ENCODE results near the gene ADCY1. TPM values are rescaled to one million over a fixed set of nuclear protein-coding genes. Genes with fewer than 3 reads are reported as not detected.
A peak's percentile ranks its signal among the peaks of the same experiment; 100 is the strongest.

Gene ADCY1
- total RNA-seq, 1 donor from 2014 or later: 2.8 TPM

DNA sequence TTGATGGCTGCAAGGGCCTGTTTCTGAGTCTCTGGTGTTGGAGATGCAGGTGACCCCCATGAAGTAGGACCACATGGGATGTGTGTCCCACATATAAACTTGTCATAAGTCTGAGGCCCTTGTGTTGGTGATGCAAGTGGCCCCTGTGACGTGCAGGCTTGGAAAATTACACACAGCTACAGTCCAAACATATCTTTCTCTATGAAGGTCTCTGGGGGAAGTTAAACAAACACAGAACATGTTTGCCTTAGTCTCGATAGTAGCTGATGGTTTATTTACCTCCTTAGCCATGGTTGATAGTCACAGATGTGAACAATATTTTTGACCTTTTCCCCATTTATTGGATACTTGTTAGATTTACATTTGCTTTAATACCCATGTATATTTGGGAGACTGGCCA lies 64.7 kb downstream of the ADCY1 start:
- Mint-ChIP-seq H3K9me3 (no peaks in the 10 kb centered on the region), H3K27ac (no peak overlapping the region), H3K4me3 (no peak overlapping the region), H3K36me3 (ENCODE audit: low read depth) (no peaks in the 10 kb centered on the region), H3K27me3 (peaks cover 13% of the 10 kb centered on the region), H3K4me1 (peaks cover 3% of the 10 kb centered on the region)
- DNase-seq: no peak
- intact Hi-C loops (cut with micrococcal nuclease): no loop called here

DNA sequence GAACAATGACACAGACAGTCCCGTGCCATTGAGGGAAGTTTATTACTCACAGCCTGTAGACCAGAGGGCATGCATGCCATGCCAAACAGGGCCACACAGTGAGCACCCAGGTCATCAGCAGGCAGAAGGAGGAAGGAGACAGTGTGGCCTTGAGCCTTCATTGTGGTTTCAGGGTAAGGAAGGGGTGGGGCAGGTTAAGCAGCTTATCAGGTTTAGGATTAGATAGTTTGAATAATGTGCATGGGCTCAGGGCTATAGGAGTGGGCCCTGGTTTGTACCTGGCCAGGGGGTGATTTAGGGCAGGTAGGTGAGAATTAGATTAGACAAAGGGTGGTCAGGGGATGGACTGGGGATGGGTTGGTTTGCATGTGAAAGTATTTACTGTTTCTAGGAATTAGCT lies 67.9 kb downstream of the ADCY1 start:
- Mint-ChIP-seq H3K36me3 (ENCODE audit: low read depth) (no peaks in the 10 kb centered on the region), H3K4me1 (peaks cover 3% of the 10 kb centered on the region), H3K9me3 (no peaks in the 10 kb centered on the region), H3K27me3 (peaks cover 8% of the 10 kb centered on the region), H3K4me3 (no peak overlapping the region), H3K27ac (no peak overlapping the region)
- DNase-seq: no peak
- intact Hi-C loops (cut with micrococcal nuclease): no loop called here

DNA sequence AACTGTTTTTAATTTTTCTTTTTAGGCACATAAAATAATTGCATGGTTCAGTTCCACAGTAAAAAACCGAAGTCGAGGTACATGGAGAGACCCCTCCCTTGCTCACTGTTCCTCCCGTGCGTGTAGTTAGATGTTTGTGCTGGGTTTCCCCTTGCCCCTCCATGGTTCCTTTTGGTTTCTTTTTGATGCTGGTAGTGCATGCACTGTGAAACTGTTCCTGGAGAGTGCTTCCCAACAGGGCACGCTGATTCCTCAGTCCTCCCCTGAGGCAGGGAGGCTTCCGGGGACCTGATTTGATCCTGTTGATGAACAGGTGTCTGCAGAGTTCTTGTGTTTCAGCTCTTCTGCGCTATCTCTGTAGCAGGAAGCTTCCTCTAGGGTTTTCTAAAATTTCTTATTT lies 69.5 kb downstream of the ADCY1 start:
- DNase-seq: no peak
- intact Hi-C loops (cut with micrococcal nuclease): no loop called here
- Mint-ChIP-seq H3K36me3 (ENCODE audit: low read depth) (no peaks in the 10 kb centered on the region), H3K9me3 (no peaks in the 10 kb centered on the region), H3K27me3 (no peaks in the 10 kb centered on the region), H3K4me1 (peaks cover 3% of the 10 kb centered on the region), H3K4me3 (no peak overlapping the region), H3K27ac (no peak overlapping the region)

DNA sequence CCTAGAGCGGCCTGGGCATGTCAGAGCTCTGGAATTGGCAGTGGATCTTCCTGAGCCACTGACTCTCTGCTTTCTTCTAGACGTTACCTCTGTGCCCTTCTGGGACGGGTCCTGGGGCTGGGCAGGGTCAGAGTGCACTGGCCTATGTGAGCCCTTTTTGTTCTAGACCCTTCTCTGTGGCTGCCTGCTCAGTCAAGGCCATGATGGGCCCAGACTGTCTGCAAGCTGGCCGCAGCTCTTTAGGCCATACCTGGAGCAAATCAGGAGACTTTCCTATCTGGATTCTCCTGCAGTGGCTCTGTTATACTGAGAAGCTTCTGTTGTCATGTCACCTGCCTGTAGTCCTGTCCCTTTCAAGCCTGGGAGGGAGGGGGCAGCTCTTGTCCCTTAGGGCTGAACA lies 70.1 kb downstream of the ADCY1 start:
- intact Hi-C loops (cut with micrococcal nuclease): no loop called here
- Mint-ChIP-seq H3K36me3 (ENCODE audit: low read depth) (no peaks in the 10 kb centered on the region), H3K27me3 (no peaks in the 10 kb centered on the region), H3K9me3 (no peaks in the 10 kb centered on the region), H3K4me3 (no peak overlapping the region), H3K4me1 (peaks cover 3% of the 10 kb centered on the region), H3K27ac (no peak overlapping the region)
- no peak for DNase-seq

DNA sequence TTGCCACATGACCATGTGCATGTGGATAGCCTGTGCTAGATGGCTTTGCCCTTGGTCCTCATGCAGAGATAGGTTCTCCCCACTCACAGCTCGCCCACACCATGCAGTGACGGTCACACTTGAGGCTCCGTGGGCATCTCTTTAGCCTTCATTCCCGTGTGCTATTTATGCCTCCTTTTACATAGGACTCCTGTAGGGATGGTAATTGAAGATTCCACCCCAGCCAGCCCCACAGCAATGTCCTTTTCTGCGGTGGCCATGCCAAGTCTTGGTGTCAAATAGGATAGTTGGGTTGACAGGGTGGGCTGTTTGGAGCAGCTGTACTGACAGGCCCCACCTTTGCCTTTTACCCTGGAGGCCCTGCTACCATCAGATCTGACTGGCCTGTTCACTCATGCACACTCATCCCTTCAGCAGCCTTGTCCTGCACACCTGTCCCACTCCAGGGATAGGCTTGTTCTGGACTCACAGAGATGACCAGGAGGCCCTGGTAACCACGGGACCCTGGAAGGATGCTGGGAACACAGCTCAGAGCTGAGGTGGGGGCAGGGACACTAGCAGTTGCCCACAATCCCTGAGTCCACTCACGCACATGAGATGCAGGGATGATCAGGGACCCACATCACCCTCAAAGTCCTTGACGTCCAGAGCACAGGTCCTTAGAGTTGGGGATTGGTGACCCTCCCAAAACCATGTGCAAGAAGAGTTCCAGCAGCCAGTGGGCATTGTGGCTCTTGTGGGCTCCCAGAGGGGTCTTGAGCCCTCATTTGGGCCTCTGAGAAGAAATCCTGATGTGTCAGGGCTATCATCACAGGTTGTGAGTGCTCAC lies 71.2 kb downstream of the ADCY1 start:
- no peak for DNase-seq
- intact Hi-C loops (cut with micrococcal nuclease): no loop called here
- Mint-ChIP-seq H3K4me1 (peaks cover 3% of the 10 kb centered on the region), H3K4me3 (no peak overlapping the region), H3K9me3 (no peaks in the 10 kb centered on the region), H3K36me3 (ENCODE audit: low read depth) (no peaks in the 10 kb centered on the region), H3K27me3 (no peaks in the 10 kb centered on the region), H3K27ac (no peak overlapping the region)

DNA sequence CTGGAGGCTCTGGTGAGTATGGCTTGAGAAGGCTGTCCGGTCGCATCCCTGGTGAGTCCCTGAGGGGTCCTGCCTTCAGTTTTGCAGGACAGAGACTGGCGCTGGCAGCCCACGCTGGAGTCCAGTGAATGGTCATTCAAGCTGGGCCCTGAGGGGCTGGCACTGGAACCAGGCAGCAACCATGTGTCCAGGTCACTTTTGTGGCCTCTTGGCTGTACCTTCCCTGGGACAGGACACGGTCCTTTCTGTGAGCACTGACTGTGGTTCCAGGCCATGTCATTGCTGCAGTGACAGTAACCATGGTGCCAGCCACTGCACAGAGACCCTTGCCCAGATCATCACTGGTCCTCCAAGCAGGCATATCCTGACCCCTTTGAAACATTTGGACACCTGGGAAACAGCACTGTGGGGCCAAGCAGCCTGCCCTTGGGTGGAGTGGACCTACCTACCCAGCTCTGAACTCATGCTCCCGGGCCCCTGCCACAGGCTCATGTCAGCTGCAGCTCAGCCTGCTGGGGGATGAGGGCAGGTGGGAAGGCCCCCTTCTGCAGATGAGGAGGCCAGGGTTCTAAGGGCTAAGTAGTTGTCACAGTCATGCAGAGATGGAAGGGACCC lies 72.1 kb downstream of the ADCY1 start:
- Mint-ChIP-seq H3K36me3 (ENCODE audit: low read depth) (no peaks in the 10 kb centered on the region), H3K4me1 (peaks cover 3% of the 10 kb centered on the region), H3K4me3 (no peak overlapping the region)

DNA sequence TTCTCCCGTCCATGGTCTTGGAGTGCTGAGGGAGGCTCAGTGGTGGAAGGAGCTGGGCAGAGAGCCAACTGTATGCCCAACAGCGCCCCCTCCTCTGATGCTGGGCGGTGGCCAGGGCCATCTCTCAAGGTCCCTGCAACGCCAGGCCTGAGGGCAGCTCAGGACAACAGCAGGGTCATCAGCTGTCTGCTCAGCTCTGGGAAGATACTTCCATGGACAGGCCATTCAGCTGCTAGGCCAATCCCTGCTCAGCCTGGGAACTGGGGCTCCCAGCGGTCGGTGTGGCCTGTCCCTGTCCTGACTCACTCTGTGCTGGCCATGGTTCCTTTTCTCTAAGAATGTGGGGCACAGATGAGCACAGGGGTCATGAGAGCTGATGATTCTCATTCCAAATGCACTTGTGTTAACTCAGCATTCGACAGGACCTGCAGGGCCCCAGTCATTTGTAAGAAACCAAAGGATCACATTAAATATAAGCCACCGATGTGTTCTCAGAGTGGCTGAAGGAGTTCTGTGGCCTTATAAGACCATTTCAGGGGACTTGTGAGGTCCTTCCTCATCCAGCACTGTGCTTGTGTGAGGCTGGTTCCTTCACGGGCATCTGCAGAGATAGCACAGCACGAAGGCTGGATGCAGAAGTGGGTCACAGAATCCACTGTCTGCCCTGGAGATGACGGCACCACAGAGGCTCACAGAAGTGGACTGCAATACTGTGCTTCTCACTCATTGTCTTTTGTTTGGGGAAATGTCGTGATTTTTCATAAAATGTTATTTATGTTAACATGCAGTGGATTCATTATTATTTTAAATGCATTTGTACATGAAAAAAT lies 73.0 kb downstream of the ADCY1 start:
- Mint-ChIP-seq H3K36me3 (ENCODE audit: low read depth) (no peaks in the 10 kb centered on the region), H3K4me3 (no peak overlapping the region), H3K27me3 (no peaks in the 10 kb centered on the region), H3K27ac (no peak overlapping the region), H3K4me1 (no peaks in the 10 kb centered on the region), H3K9me3 (no peaks in the 10 kb centered on the region)
- DNase-seq: no peak
- intact Hi-C loops (cut with micrococcal nuclease): no loop called here

More for the DNA sequence above, 72.1 kb downstream of the ADCY1 start:
- H3K9me3 Mint-ChIP-seq: no peaks in the 10 kb centered on the region
- intact Hi-C loops (cut with micrococcal nuclease): no loop called here
- no peak for DNase-seq
- H3K27ac Mint-ChIP-seq: no peak overlapping the region
- H3K27me3 Mint-ChIP-seq: no peaks in the 10 kb centered on the region

DNA sequence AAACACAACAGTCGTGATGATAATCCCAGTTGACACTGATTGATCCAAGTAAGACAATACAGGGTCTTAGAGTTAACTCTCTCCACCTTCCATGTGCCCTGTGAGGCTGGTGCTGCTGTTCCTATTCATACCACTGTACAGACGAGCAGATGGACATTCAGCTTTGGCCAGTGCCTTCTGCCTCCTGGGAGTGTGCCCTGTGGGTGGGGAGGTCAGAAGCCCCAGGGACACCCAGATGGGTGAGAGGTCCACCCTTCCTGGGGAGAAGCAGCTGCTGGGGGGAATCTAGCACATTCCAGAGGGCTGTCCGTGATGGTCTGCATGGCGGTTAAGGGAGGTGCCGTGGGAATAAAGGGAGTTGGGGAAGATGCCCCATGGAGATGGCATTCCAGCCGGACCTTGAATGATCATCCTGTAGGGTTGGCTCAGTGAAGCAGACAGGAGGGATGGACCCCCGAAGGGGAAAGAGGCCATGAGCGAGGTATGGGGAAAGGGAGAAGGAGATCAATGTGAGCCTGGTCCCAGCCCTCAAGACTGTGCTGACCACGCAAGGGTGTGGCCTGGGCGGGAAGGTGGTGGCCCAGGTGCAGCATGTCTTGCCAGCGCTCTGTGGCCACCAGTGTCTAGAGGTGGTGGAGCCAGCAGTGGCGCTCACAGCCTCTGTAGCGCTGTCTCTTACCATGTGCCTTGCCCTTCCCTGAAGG lies 74.0 kb downstream of the ADCY1 start:
- H3K4me1 Mint-ChIP-seq: no peaks in the 10 kb centered on the region
- intact Hi-C loops (cut with micrococcal nuclease): no loop called here
- H3K36me3 Mint-ChIP-seq (ENCODE audit: low read depth): no peaks in the 10 kb centered on the region
- no peaks in the 10 kb centered on the region for H3K9me3 Mint-ChIP-seq
- DNase-seq: no peak
- H3K27ac Mint-ChIP-seq: no peak overlapping the region
- H3K4me3 Mint-ChIP-seq: no peak overlapping the region
- no peaks in the 10 kb centered on the region for H3K27me3 Mint-ChIP-seq

DNA sequence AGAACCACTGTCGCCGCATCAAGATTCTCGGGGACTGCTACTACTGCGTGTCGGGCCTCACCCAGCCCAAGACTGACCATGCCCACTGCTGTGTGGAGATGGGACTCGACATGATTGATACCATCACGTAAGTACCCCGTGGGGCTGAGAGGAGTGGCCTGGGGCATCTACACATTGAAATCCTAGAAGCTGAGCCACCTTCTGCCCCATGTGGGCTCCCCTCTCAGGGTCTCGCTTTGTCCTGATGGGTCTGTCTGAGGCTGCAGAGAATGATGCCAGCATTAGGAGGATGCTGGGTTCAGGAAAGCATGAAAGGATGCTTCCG lies 74.5 kb downstream of the ADCY1 start:
- intact Hi-C loops (cut with micrococcal nuclease): no loop called here
- H3K27me3 Mint-ChIP-seq: no peaks in the 10 kb centered on the region
- H3K9me3 Mint-ChIP-seq: no peaks in the 10 kb centered on the region
- no peaks in the 10 kb centered on the region for H3K4me1 Mint-ChIP-seq
- no peak overlapping the region for H3K27ac Mint-ChIP-seq
- H3K4me3 Mint-ChIP-seq: no peak overlapping the region
- no peak for DNase-seq
- H3K36me3 Mint-ChIP-seq (ENCODE audit: low read depth): no peaks in the 10 kb centered on the region

DNA sequence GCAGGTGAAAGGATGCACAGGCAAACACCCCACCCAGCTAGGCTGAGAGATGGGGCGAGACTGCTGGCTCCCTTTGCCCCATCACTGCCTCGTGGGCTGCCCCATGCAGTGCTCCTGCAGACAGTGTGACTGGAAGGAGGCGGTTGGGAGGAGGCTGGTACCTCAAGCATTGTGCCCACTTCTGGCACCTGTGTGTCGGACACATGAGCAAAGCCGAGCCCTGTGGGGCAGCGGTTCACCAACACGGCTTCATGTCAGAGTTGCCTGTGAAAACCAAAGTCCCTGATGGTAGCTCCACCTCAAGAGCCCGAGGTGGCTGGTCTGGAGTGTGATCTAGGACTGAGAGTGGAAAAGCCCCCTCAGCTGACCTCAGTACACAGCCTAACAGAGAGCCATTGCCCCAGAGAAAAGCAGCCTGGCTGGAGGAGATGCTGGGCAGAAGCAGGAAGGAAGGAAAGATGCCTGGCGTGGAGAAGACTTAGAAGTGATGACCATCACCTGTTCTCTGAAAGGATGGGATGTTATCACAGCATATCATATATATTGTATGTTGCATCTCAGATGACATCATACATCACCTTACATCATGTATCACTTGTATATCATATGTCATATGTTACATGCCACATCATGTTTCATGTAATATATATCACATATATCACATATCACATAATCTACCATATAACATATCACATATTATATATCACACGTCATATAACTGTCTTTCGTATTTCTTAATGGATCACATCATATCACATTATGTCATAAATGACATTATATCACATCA lies 75.6 kb downstream of the ADCY1 start:
- Mint-ChIP-seq H3K27ac (no peak overlapping the region), H3K9me3 (no peaks in the 10 kb centered on the region), H3K27me3 (no peaks in the 10 kb centered on the region), H3K36me3 (ENCODE audit: low read depth) (no peaks in the 10 kb centered on the region), H3K4me1 (no peaks in the 10 kb centered on the region), H3K4me3 (no peak overlapping the region)
- intact Hi-C loops (cut with micrococcal nuclease): no loop called here
- peak; percentile 46 for DNase-seq

DNA sequence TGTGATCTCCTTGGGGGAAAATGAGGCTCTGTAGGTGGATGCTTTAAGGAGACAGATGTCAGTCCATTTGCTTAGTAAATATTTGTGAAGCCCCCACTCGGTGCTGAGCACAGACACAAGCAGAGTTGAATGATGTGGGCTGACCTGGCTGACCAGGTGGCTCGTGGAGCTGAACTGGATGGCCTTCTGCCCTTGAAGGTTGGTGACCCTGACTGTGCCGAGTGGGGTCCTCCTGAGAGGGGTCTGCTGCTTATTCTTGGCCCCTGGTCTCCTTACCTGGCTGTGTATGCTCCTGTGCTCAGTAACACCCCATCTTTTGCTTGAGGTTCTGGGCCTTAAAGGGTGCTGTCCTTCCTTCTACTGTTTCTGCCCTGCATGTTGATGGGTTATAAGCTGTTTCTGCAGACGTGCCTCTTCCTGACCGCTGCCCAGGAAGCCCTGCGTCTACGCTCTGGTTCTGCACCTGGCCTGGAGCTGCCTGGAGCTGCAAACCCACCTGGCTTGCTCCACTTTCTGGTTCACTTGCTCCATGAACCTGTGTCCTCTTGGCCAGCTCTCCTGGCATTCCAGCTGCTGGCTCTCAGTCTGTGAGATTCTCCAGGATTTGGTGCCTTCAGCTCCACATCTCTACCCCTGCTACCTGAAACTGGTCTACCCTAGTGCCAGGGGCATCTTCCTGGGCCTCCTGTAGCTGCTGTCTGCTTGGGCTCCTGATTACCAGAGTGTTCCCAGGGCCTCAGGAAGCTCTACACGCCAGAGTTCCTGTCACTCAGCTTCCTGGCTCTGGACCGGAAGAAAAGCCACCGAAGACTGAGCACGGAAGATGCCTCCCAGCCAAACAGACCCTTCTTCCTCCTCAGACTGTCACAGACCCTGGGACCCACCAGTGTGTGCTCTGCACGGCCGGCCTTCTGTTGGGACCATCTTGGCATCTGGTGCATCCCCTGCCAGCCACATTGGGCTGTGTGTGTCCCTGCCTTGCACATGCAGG lies 76.5 kb downstream of the ADCY1 start:
- intact Hi-C loops (cut with micrococcal nuclease): no loop called here
- Mint-ChIP-seq H3K4me3 (no peak overlapping the region), H3K9me3 (no peaks in the 10 kb centered on the region), H3K27me3 (no peaks in the 10 kb centered on the region), H3K27ac (no peak overlapping the region), H3K4me1 (no peaks in the 10 kb centered on the region), H3K36me3 (ENCODE audit: low read depth) (no peaks in the 10 kb centered on the region)
- peak; percentile 44 for DNase-seq

DNA sequence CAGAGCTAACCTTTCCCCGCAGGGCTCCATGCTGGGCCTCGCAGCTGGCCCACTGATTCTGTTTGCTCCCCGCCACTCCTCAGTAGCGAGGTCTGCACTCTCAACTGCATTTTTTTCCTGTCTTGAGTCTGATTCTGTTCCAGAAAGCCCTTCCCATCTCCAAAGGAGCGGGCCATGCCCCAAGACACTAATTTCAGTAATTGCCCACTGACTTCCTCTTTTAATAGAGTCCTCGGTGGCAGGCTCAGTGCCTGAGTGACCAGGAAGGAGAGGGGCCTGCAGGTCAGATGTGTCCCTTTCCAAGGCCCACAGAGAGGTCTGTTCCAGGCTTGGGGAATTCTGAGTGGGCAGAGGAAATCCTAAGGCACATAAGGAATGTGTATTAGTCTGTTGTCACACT lies 77.4 kb downstream of the ADCY1 start:
- Mint-ChIP-seq H3K27me3 (no peaks in the 10 kb centered on the region), H3K4me3 (no peak overlapping the region), H3K4me1 (no peaks in the 10 kb centered on the region), H3K9me3 (no peaks in the 10 kb centered on the region), H3K36me3 (ENCODE audit: low read depth) (no peaks in the 10 kb centered on the region), H3K27ac (no peak overlapping the region)
- intact Hi-C loops (cut with micrococcal nuclease): no loop called here
- DNase-seq: no peak
